T-helper 2 cell treated with Interferon-gamma antibody and Interleukin-4, amounts not matched to agents 5 μg/mL and 100 μg/mL, for 36 hours (primary cell): ENCODE measurements around the gene CNKSR3.

Experiments
- DNase-seq: peaks from one replicate; pipeline ENCODE4 v3.0.0; 2021; ENCODE audit warnings: low spot score
- H3K27ac Mint-ChIP-seq: one replicate; pipeline ENCODE4 v1.8.0; 2021; ENCODE audit warnings: mild to moderate bottlenecking, mixed read lengths
- H3K27me3 Mint-ChIP-seq: one replicate; pipeline ENCODE4 v1.8.0; 2021; ENCODE audit warnings: low read depth, mixed read lengths
- H3K36me3 Mint-ChIP-seq: one replicate; pipeline ENCODE4 v1.8.0; 2021; ENCODE audit warnings: low read depth, mixed read lengths
- H3K4me1 Mint-ChIP-seq: one replicate; pipeline ENCODE4 v1.8.0; 2021; ENCODE audit warnings: low read depth, mixed read lengths
- H3K4me3 Mint-ChIP-seq: one replicate; pipeline ENCODE4 v1.8.0; 2022; ENCODE audit warnings: mild to moderate bottlenecking, moderate library complexity, mixed read lengths
- H3K9me3 Mint-ChIP-seq: one replicate; pipeline ENCODE4 v1.8.0; 2021; ENCODE audit warnings: mixed read lengths

CNKSR3 gene

DNA sequence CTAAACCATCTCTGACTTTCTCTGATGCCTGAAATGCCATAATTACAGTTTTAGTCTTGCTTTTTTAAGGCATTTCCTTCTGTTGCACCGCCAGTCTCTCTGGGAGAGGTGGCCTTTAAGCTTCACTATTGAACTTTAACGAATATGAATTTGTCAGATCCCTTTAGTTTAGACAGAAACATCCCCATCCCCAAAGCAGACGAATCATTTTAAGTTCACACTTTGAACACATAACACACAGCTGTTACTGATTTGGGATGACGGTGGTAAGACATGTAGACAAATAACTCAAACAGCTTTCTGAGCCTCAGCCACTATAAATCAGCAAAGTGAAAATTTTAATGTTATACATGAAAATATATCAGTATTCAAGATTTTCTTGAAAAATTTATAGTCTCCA, 146.7 kb downstream of the CNKSR3 start:
- DNase-seq: no peak
- Mint-ChIP-seq H3K27ac (no peak overlapping the region), H3K4me3 (no peak overlapping the region), H3K9me3 (no peaks in the 10 kb centered on the region), H3K27me3 (peaks cover 17% of the 10 kb centered on the region), H3K4me1 (peaks cover 2% of the 10 kb centered on the region), H3K36me3 (no peaks in the 10 kb centered on the region)

- no peak overlapping the region for H3K27ac Mint-ChIP-seq
- no peaks in the 10 kb centered on the region for H3K36me3 Mint-ChIP-seq
- H3K27me3 Mint-ChIP-seq: peaks cover 22% of the 10 kb centered on the region
These were observed 149.0 kb downstream of the CNKSR3 start for GRCh38 chr6:154361476-154361875.

DNA sequence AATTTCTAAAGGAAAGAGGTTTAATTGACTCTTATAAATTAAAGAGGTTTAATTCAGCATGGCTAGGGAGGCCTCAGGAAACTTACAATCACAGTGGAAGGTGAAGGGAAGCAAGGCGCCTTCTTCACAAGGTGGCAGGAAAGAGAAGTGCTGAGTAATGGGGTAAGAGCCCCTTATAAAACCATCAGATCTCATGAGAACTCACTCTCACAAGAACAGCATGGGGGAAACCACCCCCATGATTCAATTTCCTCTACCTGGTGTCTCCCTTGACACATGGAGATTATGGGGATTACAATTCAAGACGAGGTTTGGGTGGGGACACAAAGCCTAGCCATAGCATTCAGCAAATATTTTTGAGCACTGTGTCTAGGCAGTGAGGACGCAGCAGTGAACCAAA, 150.0 kb downstream of the CNKSR3 start:
- Mint-ChIP-seq H3K4me3 (no peak overlapping the region), H3K36me3 (no peaks in the 10 kb centered on the region), H3K27me3 (peaks cover 25% of the 10 kb centered on the region), H3K9me3 (no peaks in the 10 kb centered on the region), H3K27ac (no peak overlapping the region), H3K4me1 (peaks cover 2% of the 10 kb centered on the region)
- no peak for DNase-seq

More at GRCh38 chr6:154361476-154361875, 149.0 kb downstream of the CNKSR3 start:
- Mint-ChIP-seq H3K9me3 (no peaks in the 10 kb centered on the region), H3K4me3 (no peak overlapping the region), H3K4me1 (peaks cover 2% of the 10 kb centered on the region)
- DNase-seq: no peak

- no peak for DNase-seq
- Mint-ChIP-seq H3K4me3 (no peak overlapping the region), H3K27me3 (peaks cover 25% of the 10 kb centered on the region), H3K4me1 (peaks cover 6% of the 10 kb centered on the region), H3K36me3 (no peaks in the 10 kb centered on the region), H3K9me3 (no peaks in the 10 kb centered on the region), H3K27ac (no peak overlapping the region)
These were observed 150.8 kb downstream of the CNKSR3 start for GRCh38 chr6:154359679-154360078.

GRCh38 chr6:154359161-154359574, 151.3 kb downstream of the CNKSR3 start:
- Mint-ChIP-seq H3K36me3 (no peaks in the 10 kb centered on the region), H3K27ac (no peak overlapping the region), H3K4me1 (peaks cover 10% of the 10 kb centered on the region), H3K27me3 (peaks cover 29% of the 10 kb centered on the region), H3K9me3 (no peaks in the 10 kb centered on the region), H3K4me3 (no peak overlapping the region)
- no peak for DNase-seq

- no peaks in the 10 kb centered on the region for H3K9me3 Mint-ChIP-seq
- no peak for DNase-seq
- no peak overlapping the region for H3K27ac Mint-ChIP-seq
- H3K4me3 Mint-ChIP-seq: no peak overlapping the region
- H3K4me1 Mint-ChIP-seq: peaks cover 10% of the 10 kb centered on the region
- H3K36me3 Mint-ChIP-seq: no peaks in the 10 kb centered on the region
- peaks cover 27% of the 10 kb centered on the region for H3K27me3 Mint-ChIP-seq
These were observed 152.4 kb downstream of the CNKSR3 start for GRCh38 chr6:154358019-154358545.

GRCh38 chr6:154356690-154357089, 153.8 kb downstream of the CNKSR3 start, which contains the start of gene IPCEF1:
Gene IPCEF1, minus strand, starts transcription at chr6:154356803. Its CDS starts 90,856 bp downstream, at chr6:154265947.
- Mint-ChIP-seq H3K4me1 (peaks cover 12% of the 10 kb centered on the region), H3K4me3 (no peak within 1 kb of the TSS), H3K36me3 (no peaks in the 10 kb centered on the region), H3K27me3 (peaks cover 30% of the 10 kb centered on the region), H3K27ac (no peak within 1 kb of the TSS), H3K9me3 (no peaks in the 10 kb centered on the region)
- no peak for DNase-seq

- no peaks in the 10 kb centered on the region for H3K9me3 Mint-ChIP-seq
- H3K36me3 Mint-ChIP-seq: no peaks in the 10 kb centered on the region
- H3K4me1 Mint-ChIP-seq: peaks cover 12% of the 10 kb centered on the region
- no peak overlapping the region for H3K4me3 Mint-ChIP-seq
- H3K27me3 Mint-ChIP-seq: peaks cover 31% of the 10 kb centered on the region
- no peak for DNase-seq
- no peak overlapping the region for H3K27ac Mint-ChIP-seq
These were observed 154.4 kb downstream of the CNKSR3 start for GRCh38 chr6:154356113-154356512.

DNA sequence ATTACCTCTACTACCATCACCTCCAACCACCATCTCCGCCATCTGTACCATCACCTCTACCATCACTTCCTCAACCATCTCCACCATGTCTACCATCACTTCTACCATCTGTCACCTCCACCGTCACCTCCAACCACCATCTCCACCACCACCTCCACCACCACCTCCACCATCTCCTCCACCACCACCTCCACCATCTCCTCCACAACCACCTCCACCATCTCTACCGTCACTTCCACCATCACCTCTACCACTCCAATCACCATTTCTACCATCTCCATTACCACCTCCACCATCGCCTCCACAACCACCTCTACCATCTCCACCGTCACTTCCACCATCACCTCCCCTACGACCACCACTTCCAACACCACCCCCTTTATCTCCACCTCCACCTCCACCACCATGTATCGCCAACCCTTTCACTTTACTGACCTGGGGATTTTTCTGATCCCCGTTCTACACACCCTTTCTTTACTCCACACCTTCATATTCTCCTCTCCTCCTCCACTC, 156.2 kb downstream of the CNKSR3 start:
- no peak for DNase-seq
- Mint-ChIP-seq H3K27ac (no peak overlapping the region), H3K27me3 (peaks cover 26% of the 10 kb centered on the region), H3K4me3 (no peak overlapping the region), H3K36me3 (no peaks in the 10 kb centered on the region), H3K4me1 (peaks cover 12% of the 10 kb centered on the region), H3K9me3 (no peaks in the 10 kb centered on the region)

GRCh38 chr6:154353626-154354025, 156.9 kb downstream of the CNKSR3 start:
- no peaks in the 10 kb centered on the region for H3K36me3 Mint-ChIP-seq
- no peak overlapping the region for H3K4me3 Mint-ChIP-seq

GRCh38 chr6:154352898-154353585, 157.4 kb downstream of the CNKSR3 start:
- H3K4me1 Mint-ChIP-seq: peaks cover 10% of the 10 kb centered on the region
- no peaks in the 10 kb centered on the region for H3K36me3 Mint-ChIP-seq
- peaks cover 26% of the 10 kb centered on the region for H3K27me3 Mint-ChIP-seq
- H3K9me3 Mint-ChIP-seq: no peaks in the 10 kb centered on the region
- no peak overlapping the region for H3K4me3 Mint-ChIP-seq
- DNase-seq: peak; percentile 51
- no peak overlapping the region for H3K27ac Mint-ChIP-seq

More at GRCh38 chr6:154353626-154354025, 156.9 kb downstream of the CNKSR3 start:
- Mint-ChIP-seq H3K9me3 (no peaks in the 10 kb centered on the region), H3K27ac (no peak overlapping the region), H3K4me1 (peaks cover 10% of the 10 kb centered on the region), H3K27me3 (peaks cover 23% of the 10 kb centered on the region)
- DNase-seq: no peak

GRCh38 chr6:154350293-154350692, 160.2 kb downstream of the CNKSR3 start:
- peaks cover 10% of the 10 kb centered on the region for H3K4me1 Mint-ChIP-seq
- no peak overlapping the region for H3K4me3 Mint-ChIP-seq
- H3K27ac Mint-ChIP-seq: no peak overlapping the region
- H3K9me3 Mint-ChIP-seq: peaks cover 8% of the 10 kb centered on the region
- DNase-seq: no peak
- peaks cover 19% of the 10 kb centered on the region for H3K27me3 Mint-ChIP-seq
- H3K36me3 Mint-ChIP-seq: no peaks in the 10 kb centered on the region

DNA sequence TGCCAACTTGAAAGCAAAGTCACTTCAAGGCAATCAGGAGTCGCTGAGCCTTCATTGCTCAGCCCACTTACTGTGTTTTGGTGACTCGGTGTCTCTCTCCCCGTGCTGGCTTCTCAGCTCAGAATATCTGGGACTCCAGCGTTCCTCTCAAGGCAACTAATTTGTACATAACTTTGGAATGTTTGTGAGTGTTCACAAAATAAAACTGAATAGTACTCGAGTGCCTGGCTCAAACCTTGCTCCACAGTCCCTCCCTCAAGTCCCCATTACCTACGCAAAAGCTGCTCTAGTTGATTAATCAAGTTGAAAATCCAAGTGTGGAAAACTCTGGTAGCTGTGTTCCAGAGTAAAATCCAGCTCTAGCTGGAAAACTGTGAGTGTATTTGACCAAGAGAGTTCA, 162.5 kb downstream of the CNKSR3 start:
- Mint-ChIP-seq H3K4me1 (peaks cover 2% of the 10 kb centered on the region), H3K9me3 (peaks cover 8% of the 10 kb centered on the region), H3K36me3 (no peaks in the 10 kb centered on the region), H3K4me3 (no peak overlapping the region), H3K27ac (no peak overlapping the region), H3K27me3 (peaks cover 9% of the 10 kb centered on the region)
- DNase-seq: no peak

DNA sequence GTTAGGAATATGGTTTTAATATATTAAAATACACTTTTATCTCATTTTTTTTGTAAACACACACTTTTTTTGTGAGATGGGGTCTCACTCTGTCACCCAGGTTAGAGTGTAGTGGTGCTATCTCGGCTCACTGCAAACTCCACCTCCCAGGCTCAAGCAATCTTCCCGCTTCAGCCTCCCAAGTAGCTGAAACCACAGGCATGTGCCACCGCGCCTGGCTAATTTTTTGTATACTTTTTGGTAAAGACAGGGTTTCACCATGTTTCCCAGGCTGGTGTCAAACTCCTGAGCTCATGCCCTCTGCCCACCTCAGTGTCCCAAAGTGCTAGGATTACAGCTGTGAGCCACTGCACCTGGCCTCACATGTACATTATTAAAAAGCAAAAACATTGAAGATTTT, 164.7 kb downstream of the CNKSR3 start:
- Mint-ChIP-seq H3K4me1 (no peaks in the 10 kb centered on the region), H3K27me3 (peaks cover 9% of the 10 kb centered on the region)

More for the DNA sequence above, 164.7 kb downstream of the CNKSR3 start:
- no peaks in the 10 kb centered on the region for H3K36me3 Mint-ChIP-seq
- no peak overlapping the region for H3K27ac Mint-ChIP-seq
- no peak for DNase-seq
- H3K4me3 Mint-ChIP-seq: no peak overlapping the region
- H3K9me3 Mint-ChIP-seq: peaks cover 8% of the 10 kb centered on the region
